Activated CD4-positive, alpha-beta T cell treated with anti-CD3 and anti-CD28 coated beads, Interleukin-2, amount 50 U/mL, for 1 hour (primary cell): Measurements from ENCODE around the gene TMEM25.
"Not testable (repeated sequence)": the region's sequence is repeated elsewhere in the genome, so short reads cannot be mapped to it uniquely, and the experiment has no call there.

Experiments used
- DNase-seq: peaks from one replicate; pipeline ENCODE4 v3.0.0-alpha.2; 2020

TMEM25 gene

GRCh38 chr11:118532852-118533768 is 2.1 kb downstream of the TMEM25 start:
- no peak for DNase-seq

DNA sequence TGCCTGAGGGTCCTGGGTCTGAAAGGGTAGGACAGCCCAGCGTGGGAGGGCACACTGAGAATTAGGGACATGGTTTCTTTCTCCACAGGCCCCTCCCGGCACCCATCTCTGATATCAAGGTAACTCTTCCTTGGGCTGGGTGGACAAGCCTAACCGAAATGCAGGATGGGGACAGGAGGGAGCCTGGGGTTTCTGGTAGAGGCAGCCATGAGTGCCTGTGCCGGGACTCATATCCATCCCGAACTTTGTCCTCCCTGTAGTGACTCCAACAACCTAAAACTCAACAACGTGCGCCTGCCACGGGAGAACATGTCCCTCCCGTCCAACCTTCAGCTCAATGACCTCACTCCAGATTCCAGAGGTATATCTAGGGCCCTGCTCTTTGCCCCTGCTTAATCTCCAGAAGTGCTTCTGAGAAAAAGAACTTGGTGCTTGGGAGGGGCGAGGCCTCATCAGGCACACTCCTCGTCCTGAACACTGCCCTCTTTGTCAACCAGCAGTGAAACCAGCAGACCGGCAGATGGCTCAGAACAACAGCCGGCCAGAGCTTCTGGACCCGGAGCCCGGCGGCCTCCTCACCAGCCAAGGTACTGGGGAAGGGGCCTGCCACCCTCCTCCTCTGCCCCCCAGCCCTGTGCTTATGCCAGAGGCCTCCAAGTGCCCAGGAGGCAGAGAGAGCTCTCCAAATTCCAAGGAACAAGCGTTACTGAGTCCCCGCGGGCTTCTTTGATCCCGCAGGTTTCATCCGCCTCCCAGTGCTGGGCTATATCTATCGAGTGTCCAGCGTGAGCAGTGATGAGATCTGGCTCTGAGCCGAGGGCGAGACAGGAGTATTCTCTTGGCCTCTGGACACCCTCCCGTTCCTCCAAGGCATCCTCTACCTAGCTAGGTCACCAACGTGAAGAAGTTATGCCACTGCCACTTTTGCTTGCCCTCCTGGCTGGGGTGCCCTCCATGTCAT is 3.1 kb downstream of the TMEM25 start:
- no peak for DNase-seq

GRCh38 chr11:118535261-118535660 is 4.3 kb downstream of the TMEM25 start:
- no peak for DNase-seq

DNA sequence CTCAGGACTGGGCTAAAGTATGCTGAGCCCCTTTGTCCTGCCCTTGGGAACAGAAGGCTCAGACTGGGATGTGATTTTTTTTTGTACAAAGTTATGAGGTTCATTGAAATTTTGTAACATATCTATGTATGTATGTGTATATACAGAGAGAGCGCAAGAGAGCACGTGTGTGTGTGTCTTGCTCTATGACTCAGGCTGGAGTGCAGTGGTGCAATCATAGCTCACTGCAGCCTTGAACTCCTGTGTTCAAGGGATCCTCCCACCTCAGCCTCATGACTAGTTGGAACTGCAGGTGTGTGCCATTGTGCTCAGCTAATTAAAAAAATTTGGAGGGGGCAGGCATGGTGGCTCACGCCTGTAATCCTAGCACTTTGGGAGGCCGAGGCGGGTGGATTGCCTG is 5.7 kb downstream of the TMEM25 start:
- DNase-seq = no peak

- DNase-seq = no peak
These were observed 6.5 kb downstream of the TMEM25 start for GRCh38 chr11:118537409-118537980.

DNA sequence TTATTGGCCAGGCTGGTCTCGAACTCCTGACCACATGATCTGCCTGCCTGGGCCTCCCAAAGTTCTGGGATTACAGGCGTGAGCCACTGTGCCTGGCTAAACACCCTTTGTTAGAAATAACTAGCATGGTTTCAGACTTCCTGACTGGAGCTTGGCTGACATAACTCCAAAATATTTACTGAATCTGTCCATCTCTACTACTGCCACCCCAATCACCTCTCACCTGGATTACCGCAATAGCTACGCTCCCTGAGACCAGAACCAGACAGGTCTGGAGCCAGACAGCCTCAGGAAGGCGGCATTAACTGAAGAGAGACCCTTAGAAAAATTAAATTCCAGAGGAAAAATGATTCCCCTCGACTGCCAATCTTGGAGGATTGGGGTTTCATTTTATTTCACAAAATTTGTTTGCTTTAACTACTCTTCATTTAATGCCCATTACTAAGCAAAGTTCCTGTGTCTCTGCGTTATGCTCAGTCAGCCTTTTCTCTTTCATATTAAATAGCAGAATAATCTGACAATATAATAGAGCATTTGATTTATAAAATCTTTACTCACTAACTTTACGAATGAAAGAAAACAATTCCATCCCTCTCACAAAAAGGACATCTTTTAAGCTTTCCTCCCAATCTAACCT is 13.1 kb downstream of the TMEM25 start:
- no peak for DNase-seq

- no peak for DNase-seq
These were observed 13.6 kb downstream of the TMEM25 start for GRCh38 chr11:118544647-118545010.

GRCh38 chr11:118545533-118545932 is 14.5 kb downstream of the TMEM25 start:
- DNase-seq = no peak

GRCh38 chr11:118547132-118547531 is 16.1 kb downstream of the TMEM25 start:
- DNase-seq = no peak

DNA sequence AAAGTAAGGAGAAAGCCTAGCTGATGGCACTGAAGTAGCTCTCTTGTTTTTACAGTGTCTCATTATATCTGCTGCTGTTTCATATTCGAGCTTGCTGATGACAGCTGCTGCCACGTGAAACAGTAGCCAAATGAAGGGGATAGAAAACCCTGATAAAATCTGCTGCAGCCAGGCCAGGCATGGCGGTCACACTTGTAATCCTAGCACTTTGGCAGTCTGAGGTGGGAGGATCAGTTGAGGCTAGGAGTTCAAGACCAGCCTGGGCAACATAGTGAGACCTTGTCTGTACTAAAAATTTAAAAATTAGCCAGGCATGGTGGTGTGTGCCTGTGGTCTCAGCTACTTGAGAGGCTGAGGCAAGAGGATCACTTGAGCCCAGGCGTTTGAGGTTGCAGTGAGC is 21.3 kb downstream of the TMEM25 start:
- no peak for DNase-seq

- DNase-seq = no peak
These were observed 29.8 kb downstream of the TMEM25 start for GRCh38 chr11:118560806-118561205.

DNA sequence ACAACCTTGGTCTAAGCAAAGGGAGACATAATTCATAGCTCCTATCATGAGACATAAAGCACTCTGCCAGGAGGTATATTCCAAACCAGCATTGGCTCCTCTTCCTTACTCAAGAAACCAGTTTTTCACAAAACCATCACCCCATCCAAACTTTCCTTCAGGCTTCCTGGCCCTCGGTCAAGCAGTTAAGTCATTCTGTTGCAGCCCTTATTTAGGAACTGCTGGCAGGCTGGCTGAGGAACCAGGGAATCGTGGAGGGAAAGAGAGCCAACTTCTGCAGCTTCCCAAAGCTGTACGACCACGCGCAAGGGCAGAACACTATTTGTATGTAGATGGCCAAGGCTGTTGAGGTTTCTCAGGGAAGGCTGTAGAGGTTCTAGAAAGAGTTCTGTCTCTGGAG is 34.1 kb downstream of the TMEM25 start:
- no peak for DNase-seq

- no peak for DNase-seq
These were observed 38.7 kb downstream of the TMEM25 start for GRCh38 chr11:118569670-118570069.

GRCh38 chr11:118570787-118571186 is 39.8 kb downstream of the TMEM25 start:
- no peak for DNase-seq

GRCh38 chr11:118571701-118572060 is 40.7 kb downstream of the TMEM25 start:
- peak; percentile 7 for DNase-seq

GRCh38 chr11:118572061-118572980 is 41.3 kb downstream of the TMEM25 start, which contains the start of gene ARCN1:
ARCN1 (plus strand) TSS chr11:118572409; CDS start chr11:118572548, 139 bp downstream.
- peak; percentile 74 for DNase-seq

GRCh38 chr11:118572981-118573550 is 42.1 kb downstream of the TMEM25 start:
- DNase-seq = peak; percentile 9

GRCh38 chr11:118574636-118575035 is 43.6 kb downstream of the TMEM25 start:
- DNase-seq = no peak

- DNase-seq = not testable (repeated sequence)
These were observed 47.0 kb downstream of the TMEM25 start for GRCh38 chr11:118577995-118578394.

GRCh38 chr11:118581057-118581456 is 50.1 kb downstream of the TMEM25 start:
- no peak for DNase-seq
